Loucy (cell line): ENCODE results near the gene CAMK2G.

Experiments
- CTCF ChIP-seq: fragments of 200-600 bp; sonication (generic); conservative IDR thresholded peaks from 2 replicates; pipeline ENCODE4 v1.5.1; 2014; ENCODE audit warnings: mild to moderate bottlenecking, antibody characterized with exemption, low read length
- EZH2phosphoT487 ChIP-seq: fragments of 200-600 bp; IDR thresholded peaks from 2 replicates; pipeline ENCODE4 v1.6.1; 2018; ENCODE audit warnings: antibody characterized with exemption, mild to moderate bottlenecking, moderate library complexity, borderline replicate concordance

DNA sequence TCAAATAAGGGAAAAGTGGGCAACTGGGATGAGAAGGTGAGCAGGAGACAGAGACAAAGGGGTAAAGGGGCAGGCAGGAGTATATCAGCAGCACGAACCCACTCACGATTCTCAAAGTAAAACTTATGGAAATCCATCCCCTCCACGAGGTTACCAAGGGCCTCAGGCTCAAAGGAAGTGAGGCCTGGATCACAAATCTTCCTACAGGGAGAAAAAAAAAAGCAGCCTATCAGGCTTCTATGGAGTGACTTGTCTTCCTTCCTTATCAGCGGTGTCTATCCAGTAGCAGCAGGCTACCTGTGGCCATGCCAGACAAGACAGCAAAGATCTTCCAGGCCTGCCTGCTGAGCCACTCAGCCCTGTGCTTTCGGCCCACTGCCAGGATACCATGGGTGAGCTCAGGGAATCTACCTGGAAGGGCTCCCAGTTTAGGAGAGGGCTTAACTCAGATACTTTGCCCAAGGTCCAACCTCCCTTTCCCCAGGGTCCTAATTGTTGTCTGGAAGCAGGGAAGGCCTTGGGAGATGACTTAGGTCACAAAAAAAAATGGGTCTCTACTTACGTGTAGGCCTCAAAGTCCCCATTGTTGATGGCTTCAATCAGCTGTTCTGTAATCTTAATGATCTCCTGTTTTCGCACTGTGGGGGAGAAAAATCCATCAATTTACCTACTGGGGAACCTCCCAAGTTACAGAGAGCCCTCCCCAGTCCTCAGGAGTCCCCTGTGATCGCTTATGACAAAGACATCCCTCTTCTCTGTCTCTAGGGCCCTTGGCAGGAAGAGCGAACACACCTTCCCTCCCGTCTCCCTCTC is 57.2 kb downstream of the CAMK2G start:
- no peak for TF ChIP-seq CTCF
- no peak for TF ChIP-seq EZH2phosphoT487
